Measurements from ENCODE around the gene MPZL1.
"Not testable (repeated sequence)": the region's sequence is repeated elsewhere in the genome, so short reads cannot be mapped to it uniquely, and the experiment has no call there.

Gene MPZL1

DNA sequence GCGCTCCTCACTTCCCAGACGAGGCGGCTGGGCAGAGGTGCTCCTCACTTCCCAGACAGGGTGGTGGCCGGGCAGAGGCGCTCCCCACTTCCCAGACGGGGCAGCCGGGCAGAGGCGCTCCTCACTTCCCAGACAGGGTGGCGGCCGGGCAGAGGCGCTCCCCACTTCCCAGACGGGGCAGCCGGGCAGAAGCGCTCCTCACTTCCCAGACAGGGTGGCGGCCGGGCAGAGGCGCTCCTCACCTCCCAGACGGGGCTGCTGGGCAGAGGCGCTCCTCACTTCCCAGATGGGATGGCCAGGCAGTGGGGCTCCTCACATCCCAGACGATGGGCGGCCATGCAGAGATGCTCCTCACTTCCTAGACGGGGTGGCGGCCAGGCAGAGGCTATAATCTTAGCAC lies 84.5 kb downstream of the MPZL1 start:
- DNase-seq (ENCODE audit: low read depth in 1 of 2, low spot score in 1 of 2): not testable (repeated sequence)

DNA sequence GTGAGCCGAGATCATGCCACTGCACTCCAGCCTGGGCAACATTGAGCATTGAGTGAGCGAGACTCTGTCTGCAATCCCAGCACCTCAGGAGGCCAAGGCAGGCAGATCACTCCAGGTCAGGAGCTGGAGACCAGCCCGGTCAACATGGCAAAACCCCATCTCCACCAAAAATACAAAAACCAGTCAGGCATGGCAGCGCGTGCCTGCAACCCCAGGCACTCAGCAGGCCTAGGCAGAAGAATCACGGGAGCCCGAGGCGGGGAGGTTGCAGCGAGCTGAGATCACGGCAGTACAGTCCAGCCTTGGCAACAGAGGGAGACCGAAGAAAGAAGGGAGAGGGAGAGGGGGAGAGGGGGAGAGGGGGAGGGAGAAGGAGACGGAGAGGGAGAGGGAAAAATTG lies 84.9 kb downstream of the MPZL1 start:
- DNase-seq (ENCODE audit: low read depth in 1 of 2, low spot score in 1 of 2): not testable (repeated sequence)

DNA sequence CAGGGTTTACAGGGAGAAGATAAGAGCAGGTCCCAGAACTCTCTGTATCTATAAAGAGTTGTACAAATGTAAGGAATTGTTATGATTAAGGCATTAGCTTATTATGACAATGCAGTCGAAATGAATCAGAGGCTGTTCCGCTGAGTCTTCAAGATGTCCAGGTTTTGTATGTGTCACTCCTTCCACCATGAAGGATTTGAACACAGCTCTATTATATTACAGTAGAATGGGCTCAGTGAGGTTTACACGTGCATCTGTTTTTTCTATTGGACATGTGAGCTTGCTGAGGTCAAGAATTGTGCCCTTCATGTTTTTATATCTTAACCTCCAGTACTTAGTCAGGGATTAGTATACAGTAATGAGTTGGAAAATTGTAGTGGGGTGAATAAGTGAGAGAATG lies 86.3 kb downstream of the MPZL1 start:
- no peak for DNase-seq (ENCODE audit: low read depth in 1 of 2, low spot score in 1 of 2)

DNA sequence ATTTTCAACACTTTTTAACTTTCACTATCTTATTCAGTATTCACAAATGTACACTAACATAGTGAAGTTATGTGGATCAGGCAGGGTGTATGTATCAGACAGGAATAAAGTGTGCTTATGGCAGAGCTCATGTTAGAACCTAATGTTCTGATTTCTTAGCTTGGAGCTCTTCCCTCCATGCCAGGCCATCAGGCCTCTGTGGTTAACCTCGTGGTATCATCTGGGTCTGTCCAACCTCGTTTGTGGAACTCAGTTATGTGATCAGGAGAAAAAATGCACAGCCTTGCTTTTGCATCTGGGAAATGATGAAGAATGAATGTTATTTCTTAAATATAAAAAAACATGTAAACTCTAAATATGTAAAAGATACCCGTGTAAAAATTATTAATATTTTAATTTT lies 86.9 kb downstream of the MPZL1 start:
- DNase-seq (ENCODE audit: low read depth in 1 of 2, low spot score in 1 of 2): no peak

DNA sequence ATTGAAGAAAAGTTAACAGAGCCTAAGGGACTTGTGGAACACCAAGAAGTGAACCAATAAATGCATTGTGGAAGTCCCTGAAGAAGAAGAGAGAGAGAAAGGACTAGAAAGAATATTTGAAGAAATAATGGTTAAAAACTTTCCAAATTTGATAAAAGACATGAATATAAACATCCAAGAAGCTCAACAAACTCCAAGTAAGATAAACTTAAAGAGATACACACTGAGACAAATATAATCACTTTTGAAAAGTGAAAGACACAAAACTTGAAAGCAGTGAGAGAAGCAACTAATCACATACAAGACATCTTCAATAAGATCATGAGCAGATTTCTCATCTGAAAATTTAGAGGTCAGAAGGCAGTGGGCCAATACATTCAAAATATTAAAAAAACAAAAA lies 91.2 kb downstream of the MPZL1 start:
- DNase-seq (ENCODE audit: low read depth in 1 of 2, low spot score in 1 of 2): no peak

DNA sequence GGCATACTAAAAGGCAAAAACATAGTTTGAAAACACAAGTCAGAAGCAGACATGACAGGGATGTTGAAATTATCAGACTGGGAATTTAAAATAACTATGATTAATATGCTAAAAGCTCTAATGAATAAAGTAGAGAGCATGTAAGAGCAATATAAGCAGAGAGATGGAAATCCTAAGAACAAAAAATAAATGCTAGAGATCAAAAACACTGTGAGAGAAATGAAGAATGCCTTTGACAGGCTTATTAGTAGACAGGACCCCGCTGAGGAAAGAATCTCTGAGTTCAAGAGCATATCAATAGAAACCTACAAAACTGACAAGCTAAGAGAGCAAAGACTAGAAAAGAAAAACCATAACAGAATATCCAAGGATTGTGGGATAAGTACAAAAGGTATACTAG lies 93.9 kb downstream of the MPZL1 start:
- no peak for DNase-seq (ENCODE audit: low read depth in 1 of 2, low spot score in 1 of 2)

DNA sequence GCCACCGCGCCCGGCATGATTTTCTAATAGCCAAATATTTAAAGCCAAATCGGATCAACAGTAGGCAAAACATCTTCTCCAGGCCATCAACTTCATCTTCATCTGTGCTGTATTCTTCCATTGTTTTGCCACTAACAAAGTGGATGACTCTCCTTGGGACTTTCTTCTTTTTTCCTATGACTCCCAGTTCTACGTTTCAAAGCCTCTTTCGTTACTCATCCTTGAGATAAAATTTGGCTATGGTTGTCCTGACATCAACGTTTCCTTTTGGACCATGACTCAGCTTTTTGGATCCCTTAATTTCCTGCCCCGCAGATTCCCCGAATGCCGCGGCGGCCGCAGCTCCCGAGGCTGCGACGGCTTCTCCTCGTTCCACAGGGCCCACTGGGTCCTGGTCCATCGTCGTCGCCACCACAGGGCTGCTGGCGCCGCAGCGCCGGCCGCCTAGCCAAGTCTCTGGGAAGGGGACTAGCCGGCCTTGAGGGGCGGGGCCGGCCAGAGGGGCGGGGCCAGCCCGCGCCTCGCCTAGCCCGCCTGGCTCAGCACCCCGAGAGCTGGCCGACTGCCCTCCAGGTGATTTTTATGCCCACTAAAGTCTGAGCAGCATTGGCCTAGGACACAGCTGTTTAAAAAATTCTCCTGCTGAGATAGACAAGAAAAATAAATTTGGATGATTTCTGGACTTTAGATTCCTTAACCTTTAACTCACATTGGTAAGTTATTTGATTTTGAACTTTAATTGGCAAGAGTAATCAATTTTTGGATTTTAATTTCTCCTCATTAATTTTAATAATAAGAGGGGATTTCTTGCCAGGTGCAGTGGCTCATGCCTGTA lies 98.3 kb downstream of the MPZL1 start:
- DNase-seq (ENCODE audit: low read depth in 1 of 2, low spot score in 1 of 2): no peak

DNA sequence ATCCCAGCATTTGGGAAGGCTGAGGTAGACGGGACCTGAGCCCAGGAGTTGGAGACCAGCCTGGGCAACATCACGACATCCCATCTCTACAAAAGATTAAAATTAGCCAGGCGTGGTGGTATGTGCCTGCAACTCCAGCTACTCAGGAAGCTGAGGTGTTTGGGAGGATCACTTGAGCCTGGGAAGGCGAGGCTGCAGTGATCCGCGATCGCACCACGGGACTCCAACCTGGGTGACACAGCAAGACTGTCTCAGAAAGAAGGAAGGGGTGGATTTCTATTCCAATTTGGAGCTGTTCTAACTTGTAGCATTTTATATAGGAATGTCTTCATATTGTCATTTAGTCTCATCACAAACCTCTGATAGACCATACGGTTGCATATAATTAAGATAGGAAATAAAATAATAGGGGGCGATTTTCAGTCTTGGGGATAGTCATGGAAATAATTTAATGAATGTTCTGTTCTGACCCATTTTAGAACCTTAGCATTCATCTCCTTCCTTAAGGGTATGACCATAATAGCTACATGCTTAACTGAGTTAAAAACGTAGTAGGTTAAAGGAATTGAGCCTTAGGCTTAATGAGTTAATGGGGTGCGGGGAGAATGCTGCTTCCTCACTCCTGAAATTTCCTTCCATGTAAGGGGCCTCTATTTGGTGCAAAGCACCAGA lies 99.0 kb downstream of the MPZL1 start:
- no peak for DNase-seq (ENCODE audit: low read depth in 1 of 2, low spot score in 1 of 2)

DNA sequence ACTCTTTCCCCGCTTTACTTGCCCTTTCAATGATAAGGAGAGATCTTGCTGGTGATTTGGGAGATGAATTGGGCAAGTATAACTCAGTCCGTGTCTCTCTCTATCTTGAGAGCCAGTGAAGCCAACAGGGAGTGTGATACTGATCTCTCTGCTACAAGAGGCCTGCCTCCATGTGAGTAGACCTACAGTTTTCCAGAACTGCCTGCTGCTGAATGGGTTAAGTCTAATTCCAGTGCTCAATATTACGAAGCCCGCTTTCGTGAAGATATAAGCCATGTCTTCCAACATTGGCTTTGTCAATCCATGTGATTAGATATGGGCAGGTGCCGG lies 99.5 kb downstream of the MPZL1 start:
- DNase-seq (ENCODE audit: low read depth in 1 of 2, low spot score in 1 of 2): no peak

DNA sequence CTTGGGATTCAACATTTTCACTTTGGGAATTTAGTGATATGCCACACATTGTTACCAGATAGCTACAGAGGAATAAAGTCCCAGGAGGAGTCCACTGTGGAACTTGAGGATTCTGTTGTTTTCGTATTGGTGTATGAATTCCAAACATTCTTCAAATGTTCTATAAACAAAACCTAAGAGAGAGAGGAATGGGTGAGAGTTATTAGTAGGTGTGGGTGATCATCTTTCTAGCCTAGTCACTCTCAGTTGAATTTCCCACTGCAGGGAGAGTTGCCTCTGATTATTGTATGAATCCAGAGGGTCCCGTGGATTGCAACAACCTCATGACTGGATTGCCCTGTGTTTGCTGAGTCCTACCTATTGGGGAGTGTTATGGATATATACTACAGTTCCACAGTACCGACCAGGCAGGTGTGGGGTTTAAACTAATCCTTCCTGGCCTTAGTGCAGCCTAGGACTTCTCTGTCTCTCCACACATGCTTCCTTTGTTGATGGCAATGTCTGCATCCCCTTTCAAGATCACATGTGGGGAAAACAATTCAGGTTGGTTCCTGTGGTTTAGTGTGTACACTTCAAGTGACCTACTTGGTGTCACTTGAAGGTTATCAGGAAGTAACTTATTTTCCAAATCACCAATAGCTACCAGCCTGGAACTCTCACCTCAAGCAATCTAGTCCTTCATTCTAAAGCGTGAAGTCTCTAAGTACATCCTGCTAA lies 100.3 kb downstream of the MPZL1 start:
- no peak for DNase-seq (ENCODE audit: low read depth in 1 of 2, low spot score in 1 of 2)

DNA sequence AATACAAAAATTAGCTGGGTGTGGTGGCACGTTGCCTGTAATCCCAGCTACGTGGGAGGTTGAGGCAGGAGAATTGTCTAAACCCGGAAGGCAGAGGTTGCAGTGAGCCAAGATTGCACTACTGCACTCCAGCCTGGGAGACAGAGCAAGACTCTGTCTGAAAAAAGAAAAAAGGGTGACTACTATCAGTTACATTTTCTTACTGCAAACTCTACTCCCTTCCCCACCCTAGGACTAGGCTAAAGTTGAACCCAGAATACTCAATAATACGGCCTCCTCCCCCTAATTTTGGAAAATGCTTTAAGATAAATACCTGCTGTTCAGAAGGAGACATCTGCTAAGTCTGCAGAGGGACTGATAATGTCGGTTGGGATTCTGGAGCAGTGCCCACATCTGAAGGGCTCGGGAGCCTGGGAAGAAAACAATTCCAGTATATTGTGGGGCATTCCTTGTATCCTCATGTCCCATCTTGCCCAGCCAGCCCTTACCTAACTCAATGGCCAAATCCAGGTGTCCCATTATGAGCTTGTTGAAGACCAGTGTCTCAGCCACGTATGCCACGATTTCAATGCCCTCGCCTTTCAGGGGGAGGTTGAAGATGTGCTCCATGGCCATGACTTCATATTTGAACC lies 102.5 kb downstream of the MPZL1 start:
- DNase-seq (ENCODE audit: low read depth in 1 of 2, low spot score in 1 of 2): no peak

DNA sequence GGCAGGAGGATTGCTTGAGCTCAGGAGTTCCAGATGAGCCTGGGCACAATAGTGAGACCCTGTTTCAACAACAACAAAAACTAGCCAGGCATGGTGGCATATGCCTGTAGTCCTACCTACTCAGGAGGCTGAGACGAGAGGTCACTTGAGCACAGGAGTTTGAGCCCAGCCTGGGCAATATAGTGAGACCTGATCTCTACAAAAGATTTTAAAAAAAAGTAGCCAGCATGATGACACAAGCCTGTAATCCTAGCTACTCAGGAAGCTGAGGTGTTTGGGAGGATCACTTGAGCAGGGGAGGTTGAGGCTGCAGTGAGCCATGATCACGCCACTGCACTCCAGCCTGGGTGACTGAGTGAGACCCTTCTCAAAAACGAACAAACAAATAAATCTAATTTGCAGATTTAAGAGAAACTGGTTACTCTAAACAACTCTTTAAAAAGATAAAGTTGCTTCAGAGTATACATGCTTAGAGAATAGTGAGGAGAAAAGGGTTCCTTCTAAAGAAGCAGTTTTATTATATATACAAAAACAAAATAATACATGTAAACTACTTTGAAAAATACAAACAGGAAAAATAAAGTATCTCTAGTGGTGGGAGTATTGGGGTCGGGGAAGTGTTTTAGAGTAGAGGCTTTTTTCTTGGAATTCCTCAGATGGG lies 103.8 kb downstream of the MPZL1 start:
- DNase-seq (ENCODE audit: low read depth in 1 of 2, low spot score in 1 of 2): no peak

DNA sequence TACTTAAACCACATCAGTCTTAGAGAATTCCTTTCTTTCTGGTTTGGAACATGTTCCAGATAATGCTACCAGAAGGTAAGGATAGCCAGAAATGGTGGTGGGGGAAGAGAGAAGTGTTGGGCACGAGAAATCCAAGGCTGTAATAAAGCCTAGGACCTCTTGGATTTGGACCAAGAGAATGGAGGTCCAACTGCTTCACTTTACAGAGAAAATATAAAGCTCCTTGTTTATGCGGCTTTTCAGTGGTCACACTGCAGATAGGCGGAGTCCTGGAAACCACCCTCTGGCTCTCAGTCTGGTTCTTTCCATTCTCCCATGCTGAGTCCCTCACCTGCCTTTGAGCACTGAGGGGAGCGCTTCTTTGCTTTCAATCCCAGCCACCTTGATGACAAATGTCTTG lies 104.3 kb downstream of the MPZL1 start:
- DNase-seq (ENCODE audit: low read depth in 1 of 2, low spot score in 1 of 2): no peak

DNA sequence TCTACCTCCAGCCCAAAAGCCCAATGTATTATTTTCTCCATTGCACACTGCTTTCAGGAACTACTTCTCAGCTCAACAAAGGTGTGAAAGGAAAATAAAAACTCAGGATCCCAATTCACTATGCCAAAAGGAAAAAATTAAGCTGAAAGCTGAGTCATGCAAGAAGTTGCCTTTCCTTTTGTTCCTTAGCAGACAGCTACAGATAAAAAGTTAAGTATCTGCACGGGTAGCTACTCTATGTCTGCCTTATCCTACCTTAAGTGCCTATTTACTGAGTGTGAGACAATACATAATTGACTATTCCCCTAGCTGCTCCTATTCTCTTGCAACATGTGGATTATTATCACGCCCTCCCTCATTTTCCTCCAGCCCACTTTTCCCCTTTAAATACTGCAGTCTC lies 108.1 kb downstream of the MPZL1 start:
- DNase-seq (ENCODE audit: low read depth in 1 of 2, low spot score in 1 of 2): no peak

DNA sequence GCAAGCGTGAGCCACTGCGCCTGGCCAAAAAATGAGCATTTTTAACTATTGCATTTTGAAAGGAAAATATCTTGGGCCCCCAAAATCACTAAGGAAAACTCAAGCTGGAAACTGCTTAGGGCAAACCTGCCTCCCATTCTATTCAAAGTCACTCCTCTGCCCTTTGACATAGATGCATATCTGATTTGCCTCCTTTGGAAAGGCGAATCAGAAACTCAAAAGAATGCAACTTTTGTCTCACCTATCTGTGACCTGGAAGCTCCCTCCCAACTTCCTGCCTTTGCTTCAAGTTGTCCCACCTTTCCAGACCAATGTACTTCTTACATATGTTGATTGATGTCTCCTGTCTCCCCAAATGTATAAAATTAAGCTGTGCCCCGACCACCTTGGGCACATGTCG lies 108.9 kb downstream of the MPZL1 start:
- DNase-seq (ENCODE audit: low read depth in 1 of 2, low spot score in 1 of 2): not testable (repeated sequence)

DNA sequence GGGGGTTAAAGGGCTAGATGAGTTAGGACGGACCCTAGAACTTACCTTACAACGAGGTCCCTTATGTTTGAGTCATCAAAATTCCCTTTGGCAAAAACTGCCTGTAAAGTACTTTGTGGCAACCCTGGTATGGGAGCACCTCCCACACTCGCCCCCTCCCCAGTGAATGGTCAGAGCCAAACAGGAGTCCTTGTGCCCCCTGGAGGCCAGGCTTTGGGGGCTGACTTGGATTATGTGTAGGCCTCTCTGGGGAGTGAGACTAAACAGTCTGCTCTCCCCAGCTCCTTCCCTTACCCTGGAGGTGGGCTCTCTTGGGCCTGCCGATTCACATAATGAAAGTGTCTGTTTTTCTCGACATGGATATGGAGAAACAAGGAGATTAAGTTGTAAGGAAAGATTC lies 110.9 kb downstream of the MPZL1 start:
- DNase-seq (ENCODE audit: low read depth in 1 of 2, low spot score in 1 of 2): no peak

DNA sequence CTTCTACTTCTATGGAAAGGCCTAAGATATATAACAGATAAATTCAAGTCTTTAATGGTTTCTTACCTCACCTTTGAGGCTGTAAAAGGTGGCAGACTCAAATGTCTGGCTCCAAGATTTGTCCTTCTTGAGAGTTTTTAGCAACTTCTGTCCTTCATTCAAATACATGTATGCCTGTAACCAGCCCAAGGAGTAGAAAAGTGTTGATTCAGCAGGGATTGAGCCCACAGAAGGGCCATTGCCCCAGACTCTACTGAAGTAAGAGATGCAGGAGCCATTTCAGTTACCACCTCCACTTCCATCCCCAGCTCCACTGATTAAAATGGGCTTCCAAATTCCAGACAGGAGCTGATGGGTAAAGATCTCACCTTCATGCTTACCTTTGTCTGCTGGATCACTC lies 112.1 kb downstream of the MPZL1 start:
- DNase-seq (ENCODE audit: low read depth in 1 of 2, low spot score in 1 of 2): no peak

DNA sequence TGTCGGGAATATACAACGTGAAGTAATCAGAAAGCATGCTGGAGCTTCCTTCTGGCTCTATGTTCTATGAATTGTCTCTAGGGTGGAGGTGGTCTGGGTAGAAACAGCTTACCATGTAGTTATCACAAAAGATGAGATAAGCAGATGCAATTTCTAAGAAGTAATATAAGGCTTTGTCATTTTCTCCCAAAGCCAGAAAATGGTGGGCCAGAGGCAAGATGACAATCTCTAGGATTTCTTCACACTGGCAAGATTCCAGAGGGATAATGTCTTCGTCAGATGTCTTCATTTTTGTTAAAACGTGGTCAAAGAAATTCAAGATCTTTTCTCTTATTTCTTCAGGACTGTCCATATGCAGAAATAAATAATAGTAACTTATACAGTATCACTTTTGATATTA lies 114.4 kb downstream of the MPZL1 start:
- DNase-seq (ENCODE audit: low read depth in 1 of 2, low spot score in 1 of 2): no peak

DNA sequence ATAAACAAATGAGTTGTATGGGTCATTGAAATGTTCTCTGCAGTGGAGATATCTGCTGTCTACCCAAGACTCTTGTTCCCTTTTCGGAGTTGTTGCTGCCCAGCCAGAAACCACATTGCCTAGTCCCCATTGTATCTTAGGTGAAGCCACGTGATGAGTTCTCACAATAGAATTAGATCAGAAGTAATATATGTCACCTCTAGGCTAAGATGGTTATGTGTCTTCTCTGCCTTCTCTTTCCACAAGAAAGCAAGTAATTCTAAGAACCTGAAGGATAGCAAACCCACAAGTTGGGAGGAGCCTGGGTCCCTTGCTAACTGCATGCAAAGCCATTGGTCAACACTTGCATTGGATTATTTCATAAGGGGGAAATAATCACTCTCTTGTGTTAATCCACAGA lies 115.5 kb downstream of the MPZL1 start:
- DNase-seq (ENCODE audit: low read depth in 1 of 2, low spot score in 1 of 2): no peak

DNA sequence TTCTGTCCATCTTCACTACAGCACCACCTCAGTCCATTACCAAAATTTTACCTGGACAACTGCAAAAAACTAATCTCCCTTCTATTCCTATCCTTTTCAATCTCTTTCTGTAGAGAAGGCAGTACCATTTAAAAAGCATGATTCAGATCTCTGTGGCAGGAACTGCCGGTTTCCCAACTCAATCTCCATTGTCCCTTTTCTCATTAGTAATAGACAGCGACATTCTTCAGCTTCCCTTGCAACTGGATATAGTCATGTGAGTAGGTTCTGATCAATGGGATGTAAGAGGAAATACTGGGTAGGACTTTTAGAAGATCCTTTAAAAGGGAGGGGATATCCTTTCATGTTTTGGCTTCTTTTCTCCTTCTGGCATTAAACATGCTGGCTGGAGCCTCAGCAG lies 117.2 kb downstream of the MPZL1 start:
- no peak for DNase-seq (ENCODE audit: low read depth in 1 of 2, low spot score in 1 of 2)

Measured in activated T-helper 1 cell treated with anti-CD3 and anti-CD28 coated beads, Interleukin-2, amount 50 U/mL, for 16 hours (primary cell).